ENCODE results near the gene ZDHHC14.

Gene ZDHHC14

DNA sequence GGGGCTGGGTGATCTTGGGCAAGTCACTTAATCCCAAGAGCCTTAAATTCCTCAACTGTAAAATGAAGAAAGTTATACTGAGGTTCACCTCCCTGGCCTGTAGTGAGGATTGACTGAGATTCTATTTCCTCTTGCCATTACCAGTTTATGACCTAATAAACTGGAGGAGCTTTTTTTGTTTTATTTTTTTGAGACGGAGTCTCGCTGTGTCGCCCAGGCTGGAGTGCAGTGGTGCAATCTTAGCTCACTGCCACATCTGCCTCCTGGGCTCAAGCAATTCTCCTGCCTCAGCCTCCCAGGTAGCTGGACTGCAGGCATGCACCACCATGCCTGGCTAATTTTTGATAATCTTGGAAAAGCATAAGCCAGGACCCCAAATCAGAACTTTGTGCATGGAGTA lies 280.7 kb downstream of the ZDHHC14 start:
- no peaks in the 10 kb centered on the region for H3K27me3 ChIP-seq (replicated peaks)
- no peak for DNase-seq
- in situ Hi-C loops (cut with HindIII; ENCODE audit: low pct_ligation_motif_present, low sequenced_read_pairs) = no loop called here
- no peak overlapping the region for H3K27ac ChIP-seq
- H3K4me3 ChIP-seq (ENCODE audit: low read depth, low read length) = no peak overlapping the region
- TF ChIP-seq, protein P1, sequence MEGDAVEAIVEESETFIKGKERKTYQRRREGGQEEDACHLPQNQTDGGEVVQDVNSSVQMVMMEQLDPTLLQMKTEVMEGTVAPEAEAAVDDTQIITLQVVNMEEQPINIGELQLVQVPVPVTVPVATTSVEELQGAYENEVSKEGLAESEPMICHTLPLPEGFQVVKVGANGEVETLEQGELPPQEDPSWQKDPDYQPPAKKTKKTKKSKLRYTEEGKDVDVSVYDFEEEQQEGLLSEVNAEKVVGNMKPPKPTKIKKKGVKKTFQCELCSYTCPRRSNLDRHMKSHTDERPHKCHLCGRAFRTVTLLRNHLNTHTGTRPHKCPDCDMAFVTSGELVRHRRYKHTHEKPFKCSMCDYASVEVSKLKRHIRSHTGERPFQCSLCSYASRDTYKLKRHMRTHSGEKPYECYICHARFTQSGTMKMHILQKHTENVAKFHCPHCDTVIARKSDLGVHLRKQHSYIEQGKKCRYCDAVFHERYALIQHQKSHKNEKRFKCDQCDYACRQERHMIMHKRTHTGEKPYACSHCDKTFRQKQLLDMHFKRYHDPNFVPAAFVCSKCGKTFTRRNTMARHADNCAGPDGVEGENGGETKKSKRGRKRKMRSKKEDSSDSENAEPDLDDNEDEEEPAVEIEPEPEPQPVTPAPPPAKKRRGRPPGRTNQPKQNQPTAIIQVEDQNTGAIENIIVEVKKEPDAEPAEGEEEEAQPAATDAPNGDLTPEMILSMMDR (IDR thresholded peaks at IDR 0.05; ENCODE audit: low read depth, low read length, missing control alignments) = no peak
- no peaks in the 10 kb centered on the region for H3K36me3 ChIP-seq (replicated peaks)

DNA sequence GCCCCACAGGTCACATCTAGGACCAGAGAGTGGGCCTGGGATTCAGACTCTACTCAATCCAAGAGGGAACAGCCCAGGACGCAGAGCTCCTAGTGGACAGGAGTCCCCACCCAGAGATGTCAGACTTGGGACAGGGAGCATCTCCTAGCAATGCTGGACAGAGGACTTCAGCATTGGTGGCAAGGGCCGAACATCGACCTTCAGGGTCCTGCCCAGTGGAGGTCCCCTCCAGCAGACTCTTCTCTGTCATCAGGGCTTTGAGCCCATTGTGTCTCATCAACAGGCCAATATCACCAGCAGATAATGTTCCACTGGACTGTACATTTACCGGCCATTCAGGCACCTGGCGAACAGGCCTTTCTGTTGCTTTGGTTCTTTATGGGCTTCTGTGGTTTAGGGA lies 282.3 kb downstream of the ZDHHC14 start:
- Histone ChIP-seq H3K27ac (no peak overlapping the region), H3K36me3 (replicated peaks) (no peaks in the 10 kb centered on the region), H3K27me3 (replicated peaks) (no peaks in the 10 kb centered on the region), H3K4me3 (ENCODE audit: low read depth, low read length) (no peak overlapping the region)
- no peak for DNase-seq
- TF ChIP-seq, protein P1 (IDR thresholded peaks at IDR 0.05; ENCODE audit: low read depth, low read length, missing control alignments) = no peak
- in situ Hi-C loops (cut with HindIII; ENCODE audit: low pct_ligation_motif_present, low sequenced_read_pairs) = no loop called here

DNA sequence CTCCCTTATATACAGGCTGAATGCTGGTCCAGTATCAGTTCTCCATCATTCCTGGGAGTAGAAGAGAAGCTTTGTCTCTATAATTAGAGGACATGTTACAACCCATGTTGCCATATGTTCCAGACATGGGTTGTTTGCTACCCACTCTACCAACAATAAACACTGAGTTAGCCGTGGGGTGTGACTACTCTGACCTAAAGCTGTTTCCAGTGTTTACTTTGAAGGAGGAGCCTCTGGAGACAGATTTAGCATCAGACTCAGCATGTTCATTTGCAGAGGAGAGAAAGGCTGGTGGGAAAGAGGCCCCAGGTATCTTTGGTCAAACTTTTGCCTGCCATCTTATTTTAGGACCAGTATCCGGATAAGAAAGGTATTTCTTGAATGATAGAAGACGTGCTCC lies 284.2 kb downstream of the ZDHHC14 start:
- DNase-seq = no peak
- TF ChIP-seq, protein P1 (IDR thresholded peaks at IDR 0.05; ENCODE audit: low read depth, low read length, missing control alignments) = no peak
- in situ Hi-C loops (cut with HindIII; ENCODE audit: low pct_ligation_motif_present, low sequenced_read_pairs) = no loop called here
- Histone ChIP-seq H3K36me3 (replicated peaks) (no peaks in the 10 kb centered on the region), H3K27ac (no peak overlapping the region), H3K27me3 (replicated peaks) (no peaks in the 10 kb centered on the region), H3K4me3 (ENCODE audit: low read depth, low read length) (no peak overlapping the region)

DNA sequence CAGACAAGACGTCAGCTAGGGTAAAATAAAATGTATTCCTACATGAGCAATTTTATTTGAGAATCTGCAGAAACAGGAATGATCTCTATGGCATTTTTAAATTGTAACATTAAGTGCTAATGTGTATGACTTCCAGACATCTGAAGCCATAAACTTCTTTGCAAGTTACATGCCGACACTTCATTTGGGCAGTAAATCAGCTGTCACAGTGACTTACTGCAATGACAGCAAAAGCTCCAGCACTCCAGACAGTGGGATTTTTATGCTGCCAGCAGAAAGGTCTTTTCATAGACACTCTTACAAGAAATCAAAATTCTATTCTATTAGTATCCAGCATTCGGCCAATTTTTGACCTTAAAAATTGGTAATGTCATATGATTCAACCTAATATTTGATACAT lies 285.7 kb downstream of the ZDHHC14 start:
- TF ChIP-seq, protein P1 (IDR thresholded peaks at IDR 0.05; ENCODE audit: low read depth, low read length, missing control alignments) = no peak
- DNase-seq = no peak
- no peaks in the 10 kb centered on the region for H3K27me3 ChIP-seq (replicated peaks)
- no peaks in the 10 kb centered on the region for H3K36me3 ChIP-seq (replicated peaks)
- no peak overlapping the region for H3K27ac ChIP-seq
- in situ Hi-C loops (cut with HindIII; ENCODE audit: low pct_ligation_motif_present, low sequenced_read_pairs) = no loop called here
- H3K4me3 ChIP-seq (ENCODE audit: low read depth, low read length) = no peak overlapping the region

DNA sequence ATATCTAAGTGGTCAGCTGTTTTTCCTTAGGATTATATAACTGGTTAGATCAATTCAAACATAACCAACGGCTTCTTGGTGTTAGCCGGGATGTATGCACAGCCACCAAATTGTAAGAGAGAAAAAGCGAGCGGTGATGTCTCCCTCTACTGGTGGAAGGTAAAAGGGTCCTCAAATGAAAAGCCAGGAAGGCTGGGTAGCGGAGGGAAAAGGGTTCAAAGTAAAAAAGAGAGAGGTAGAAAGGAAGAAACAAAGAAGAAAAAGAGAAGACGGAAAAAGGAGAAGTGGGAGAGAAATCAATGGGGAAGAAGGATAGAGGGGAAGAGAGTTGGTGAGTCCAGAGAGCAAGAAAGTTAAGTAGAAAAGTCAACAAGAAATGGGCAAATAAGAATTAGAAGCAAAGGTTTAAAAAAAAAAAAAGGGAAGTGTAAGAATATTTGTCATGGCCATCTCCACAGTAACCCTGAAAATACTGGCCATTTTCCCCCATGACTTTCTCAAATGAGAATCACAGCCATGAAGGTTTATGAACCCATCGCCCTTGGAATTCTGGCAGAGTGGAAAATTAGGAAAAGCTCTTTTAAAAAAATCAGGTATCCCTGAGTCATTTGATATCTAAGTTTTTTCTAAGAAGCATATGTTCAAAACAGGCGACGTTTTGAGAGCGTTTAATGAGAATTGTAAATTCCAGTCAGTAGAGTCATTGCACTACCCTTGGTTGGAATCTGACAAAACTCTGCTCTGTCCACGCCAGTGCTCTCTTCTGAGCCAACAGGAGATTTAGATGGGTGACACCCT lies 286.4 kb downstream of the ZDHHC14 start:
- TF ChIP-seq, protein P1 (IDR thresholded peaks at IDR 0.05; ENCODE audit: low read depth, low read length, missing control alignments) = peak; percentile 90
- H3K27ac ChIP-seq = no peak overlapping the region
- in situ Hi-C loops (cut with HindIII; ENCODE audit: low pct_ligation_motif_present, low sequenced_read_pairs) = no loop called here

DNA sequence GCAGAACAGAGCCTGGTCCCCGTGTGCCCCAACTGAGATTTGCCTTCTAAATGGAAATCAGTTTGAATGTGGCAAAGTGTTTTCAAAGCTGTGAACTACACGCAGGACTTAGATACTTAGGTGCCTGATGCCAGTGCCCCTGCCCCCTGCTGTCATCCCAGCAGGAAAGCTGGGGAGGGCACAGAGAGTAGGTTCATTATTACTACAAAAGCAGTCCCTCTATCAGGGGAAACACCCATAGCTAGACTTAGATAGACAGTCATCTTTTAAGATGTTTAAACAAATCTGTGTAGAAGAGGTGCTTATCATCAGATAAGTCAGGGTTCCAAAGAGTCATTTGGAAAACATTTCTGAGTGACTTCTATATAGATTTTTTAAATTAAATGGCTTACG lies 287.0 kb downstream of the ZDHHC14 start:
- TF ChIP-seq, protein P1 (IDR thresholded peaks at IDR 0.05; ENCODE audit: low read depth, low read length, missing control alignments) = no peak
- Histone ChIP-seq H3K27ac (no peak overlapping the region), H3K4me3 (ENCODE audit: low read depth, low read length) (no peak overlapping the region), H3K36me3 (replicated peaks) (no peaks in the 10 kb centered on the region), H3K27me3 (replicated peaks) (no peaks in the 10 kb centered on the region)
- in situ Hi-C loops (cut with HindIII; ENCODE audit: low pct_ligation_motif_present, low sequenced_read_pairs) = no loop called here
- no peak for DNase-seq

More for the DNA sequence above, 286.4 kb downstream of the ZDHHC14 start:
- H3K27me3 ChIP-seq (replicated peaks) = no peaks in the 10 kb centered on the region
- H3K4me3 ChIP-seq (ENCODE audit: low read depth, low read length) = no peak overlapping the region
- DNase-seq = peak; percentile 70
- H3K36me3 ChIP-seq (replicated peaks) = no peaks in the 10 kb centered on the region
